Ovary (tissue), 9 donors: ENCODE results near the gene GRK4. TPM values are rescaled to one million over a fixed set of nuclear protein-coding genes. Genes with fewer than 3 reads are reported as not detected.
"Not testable (repeated sequence)": the region's sequence is repeated elsewhere in the genome, so short reads cannot be mapped to it uniquely, and the experiment has no call there.

ENCODE experiments used
- DNase-seq, 5 donors: peaks; one replicate each; pipeline ENCODE4 v3.0.0-alpha.2; 2019 to 2020
- H3K27ac ChIP-seq, 2 donors: fragments of 200-600 bp; one replicate each; pipeline versions ENCODE4 v1.5.1 to v1.8.0; 2019 to 2022
- H3K27me3 ChIP-seq: fragments of 200-600 bp; one replicate; pipeline ENCODE4 v1.8.0; 2022
- H3K36me3 ChIP-seq: fragments of 200-600 bp; sonication (generic); one replicate; pipeline ENCODE4 v1.5.1; 2019
- H3K4me1 ChIP-seq: one replicate; pipeline ENCODE4 v1.8.1; 2013; ENCODE audit warnings: mild to moderate bottlenecking, moderate library complexity; ENCODE audit not compliant: insufficient read depth
- H3K4me3 ChIP-seq: fragments of 200-600 bp; sonication (generic); one replicate; pipeline ENCODE4 v1.5.1; 2017
- H3K9me3 ChIP-seq, 2 donors: fragments of 200-600 bp in 1 of 2; sonication (generic) in 1 of 2; one replicate each; pipeline versions ENCODE4 v1.5.1 to v1.8.1; 2013 to 2019; ENCODE audit warnings: mild to moderate bottlenecking in 1 of 2, moderate library complexity in 1 of 2
- EP300 ChIP-seq: sonication (generic); formaldehyde crosslinking; IDR thresholded peaks from one replicate; pipeline ENCODE4 v1.6.1; 2017; ENCODE audit warnings: antibody characterized with exemption
- POLR2A ChIP-seq: fragments of 450-650 bp; IDR thresholded peaks from one replicate; pipeline ENCODE4 v1.6.1; 2017; ENCODE audit warnings: antibody characterized with exemption, mild to moderate bottlenecking, moderate library complexity
- WGBS, 3 donors: extraction: QIAGEN DNeasy Blood & Tissue Kit in 1 of 3; methylation state at CpG; one replicate each; pipeline versions ENCODE4 v1.1.5 to v1.1.7; 2013 to 2017; 5-methylcytosine and 5-hydroxymethylcytosine counted together
- intact Hi-C, 4 donors: fragments of 100-400 bp; cut with DNase I; formaldehyde crosslinking; loops; one replicate each; pipeline versions ENCODE4 v1.11.0 to v1.15.1; 2022 to 2023
- polyA plus RNA-seq, 2 donors: library from polyadenylated mRNA; stranded (reverse); fragments of 200-250 nt in 1 of 2; fragments of 350-450 nt in 1 of 2; fragmentation: Illumina TruSeq in 1 of 2; extraction: RNeasy Lipid Tissue Mini Kit (QIAGEN cat#74804) in 1 of 2; gene quantifications; one replicate each; pipeline ENCODE4 v1.2.3, GENCODE V29; 2013 to 2014
- total RNA-seq, 7 donors: library from RNA; depleted of rRNA in 2 of 7; stranded (reverse); fragments of >200 nt in 2 of 7; fragmentation: NEBNext Ultra II Directional in 3 of 7; extraction: Animal tissue kit (Norgen Biotek cat#: 25700) in 3 of 7; gene quantifications; one replicate each; pipeline versions ENCODE4 v1.1.0 to v1.2.4, GENCODE V29; 2016 to 2023
- TF ChIP-seq, protein P1 (sequence below), 3 donors: fragments of 450-650 bp in 2 of 3; fragments of 200-600 bp in 1 of 3; IDR thresholded peaks; one replicate each; pipeline versions ENCODE4 v1.5.1 to v1.8.0; 2016 to 2022; ENCODE audit warnings: antibody characterized with exemption in 3 of 3, mild to moderate bottlenecking in 1 of 3
- donor health status: DM: no; HTN: no; CAD: no; lungs with moderate emphysema.
- donor health status: DM: no; HTN: no; CAD: no.
- donor health status: Bipolar disorder and iron deficiency.
- donor health status: DM: yes; HTN: yes; CAD: no.
- donor health status: DM: no; HTN: no; CAD: no.
- donor health status: DM: yes; HTN: yes; CAD: no.

Gene GRK4
- total and polyA plus RNA-seq, 9 donors, result 3.3 to 17.6 (median 6.9) TPM

DNA sequence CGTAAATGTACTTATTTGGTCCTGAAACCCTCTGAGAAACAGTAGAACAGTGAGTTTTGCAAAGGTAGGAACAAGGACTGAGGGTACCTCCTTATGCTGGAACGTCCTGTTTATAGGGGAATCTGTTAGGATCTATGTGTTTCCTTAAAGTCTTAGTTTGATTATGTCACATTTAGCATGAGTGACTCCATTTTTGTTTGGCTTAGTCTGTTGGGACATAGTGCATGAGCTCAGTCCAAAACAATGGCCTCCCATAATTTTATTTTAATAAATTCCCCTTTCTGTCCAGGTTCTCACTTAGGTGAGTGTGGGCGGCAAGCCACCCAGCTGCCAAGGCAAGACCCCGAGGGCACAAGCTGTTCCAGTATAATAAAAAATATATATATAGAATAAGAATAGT, 83.3 kb downstream of the GRK4 start:
- H3K9me3 ChIP-seq, result no peaks in the 10 kb centered on the region
- H3K27ac ChIP-seq, result no peak overlapping the region
- no peaks in the 10 kb centered on the region for H3K36me3 ChIP-seq
- no peak for DNase-seq
- TF ChIP-seq EP300, result no peak
- TF ChIP-seq POLR2A, result no peak
- TF ChIP-seq, protein P1, sequence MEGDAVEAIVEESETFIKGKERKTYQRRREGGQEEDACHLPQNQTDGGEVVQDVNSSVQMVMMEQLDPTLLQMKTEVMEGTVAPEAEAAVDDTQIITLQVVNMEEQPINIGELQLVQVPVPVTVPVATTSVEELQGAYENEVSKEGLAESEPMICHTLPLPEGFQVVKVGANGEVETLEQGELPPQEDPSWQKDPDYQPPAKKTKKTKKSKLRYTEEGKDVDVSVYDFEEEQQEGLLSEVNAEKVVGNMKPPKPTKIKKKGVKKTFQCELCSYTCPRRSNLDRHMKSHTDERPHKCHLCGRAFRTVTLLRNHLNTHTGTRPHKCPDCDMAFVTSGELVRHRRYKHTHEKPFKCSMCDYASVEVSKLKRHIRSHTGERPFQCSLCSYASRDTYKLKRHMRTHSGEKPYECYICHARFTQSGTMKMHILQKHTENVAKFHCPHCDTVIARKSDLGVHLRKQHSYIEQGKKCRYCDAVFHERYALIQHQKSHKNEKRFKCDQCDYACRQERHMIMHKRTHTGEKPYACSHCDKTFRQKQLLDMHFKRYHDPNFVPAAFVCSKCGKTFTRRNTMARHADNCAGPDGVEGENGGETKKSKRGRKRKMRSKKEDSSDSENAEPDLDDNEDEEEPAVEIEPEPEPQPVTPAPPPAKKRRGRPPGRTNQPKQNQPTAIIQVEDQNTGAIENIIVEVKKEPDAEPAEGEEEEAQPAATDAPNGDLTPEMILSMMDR (IDR thresholded peaks at IDR 0.05), result no peak
- no peaks in the 10 kb centered on the region for H3K27me3 ChIP-seq
- intact Hi-C loops, result no loop called here
- H3K4me1 ChIP-seq, result no peaks in the 10 kb centered on the region
- 79 to 83% (median 80%) methylated on average over 4 of the region's 4 CpGs for WGBS, 3 donors
- no peak overlapping the region for H3K4me3 ChIP-seq

DNA sequence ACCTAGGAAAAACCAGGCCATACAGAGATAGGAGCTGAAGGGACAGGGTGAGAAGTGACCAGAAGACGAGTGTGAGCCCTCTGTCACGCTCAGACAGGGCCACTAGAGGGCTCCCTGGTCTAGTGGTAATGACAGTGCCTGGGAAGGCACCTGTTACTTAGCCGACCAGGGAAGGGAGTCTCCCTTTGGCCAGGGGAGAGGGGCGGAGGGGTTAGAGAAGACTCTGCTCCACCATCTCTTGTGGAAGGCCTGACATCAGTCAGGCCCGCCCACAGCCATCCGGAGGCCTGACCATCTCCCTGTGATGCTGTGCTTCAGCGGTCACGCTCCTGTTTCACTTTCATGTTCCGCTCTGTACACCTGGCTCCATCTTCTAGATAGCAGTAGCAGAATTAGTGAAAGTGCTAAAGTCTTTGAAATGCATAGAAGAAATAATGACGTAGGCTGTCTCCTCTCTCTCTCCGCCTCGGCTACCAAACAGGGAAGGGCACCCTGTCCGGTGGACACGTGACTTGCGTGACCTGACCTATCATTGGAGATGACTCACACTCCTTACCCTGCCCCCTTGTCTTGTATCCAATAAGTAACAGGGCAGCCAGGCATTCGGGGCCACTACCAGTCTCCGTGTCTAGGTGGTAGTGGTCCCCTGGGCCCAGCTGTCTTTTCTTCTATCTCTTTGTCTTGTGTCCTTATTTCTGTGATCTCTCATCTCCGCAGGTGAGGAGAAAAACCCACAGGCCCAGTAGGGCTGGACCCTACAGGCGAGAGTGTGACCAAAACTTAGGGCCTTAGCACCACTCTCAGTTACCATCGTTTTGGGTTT, 84.3 kb downstream of the GRK4 start:
- TF ChIP-seq, protein P1 (IDR thresholded peaks at IDR 0.05), result peak; percentile 23 to 53 (median 39)
- no peak for TF ChIP-seq POLR2A
- H3K27me3 ChIP-seq, result no peaks in the 10 kb centered on the region
- no peak overlapping the region for H3K4me3 ChIP-seq
- DNase-seq, result peak; percentile 43 to 69 (median 66)
- intact Hi-C loops, result no loop called here
- no peaks in the 10 kb centered on the region for H3K4me1 ChIP-seq
- no peaks in the 10 kb centered on the region for H3K36me3 ChIP-seq
- no peaks in the 10 kb centered on the region for H3K9me3 ChIP-seq
- H3K27ac ChIP-seq, result no peak overlapping the region
- 54 to 60% (median 58%) methylated on average over 20 of the region's 20 CpGs for WGBS, 3 donors

DNA sequence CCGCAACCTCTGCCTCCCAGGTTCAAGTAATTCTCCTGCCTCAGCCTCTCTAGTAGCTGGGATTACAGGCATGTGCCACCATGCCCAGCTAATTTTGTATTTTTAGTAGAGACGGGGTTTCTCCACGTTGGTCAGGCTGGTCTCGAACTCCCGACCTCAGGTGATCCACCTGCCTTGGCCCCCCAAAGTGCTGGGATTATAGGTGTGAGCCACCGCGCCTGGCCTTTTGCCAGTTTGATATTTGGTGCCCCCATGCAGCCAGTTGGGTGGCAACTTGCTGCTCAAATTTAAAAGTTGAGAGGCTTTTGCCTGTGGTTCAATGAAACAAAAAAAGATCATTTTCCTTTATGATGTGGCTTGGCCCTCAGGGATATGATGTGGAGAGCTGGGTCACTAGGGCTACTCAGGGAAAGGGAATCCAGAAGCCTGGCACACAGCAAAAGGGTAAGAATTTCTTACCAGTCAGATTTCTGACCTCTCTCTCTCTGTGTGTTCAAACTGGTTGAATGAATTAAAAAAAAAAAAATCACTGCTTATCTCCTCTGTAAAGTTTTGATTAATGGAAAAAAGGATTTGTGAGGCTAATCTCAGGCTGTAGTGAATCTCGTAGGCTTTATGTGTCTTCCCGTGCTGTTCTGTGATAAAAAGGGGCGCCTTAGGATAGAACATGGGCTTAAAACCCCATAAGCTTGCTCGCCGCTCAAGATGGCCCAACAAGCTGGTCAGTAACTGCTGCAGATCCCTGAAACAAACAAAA, 87.9 kb downstream of the GRK4 start:
- H3K4me1 ChIP-seq, DNase-seq, H3K27ac ChIP-seq, H3K9me3 ChIP-seq, H3K36me3 ChIP-seq, H3K27me3 ChIP-seq, intact Hi-C loops, H3K4me3 ChIP-seq: not testable (repeated sequence)
- WGBS, 3 donors, result 81 to 85% (median 83%) methylated on average over 12 of the region's 12 CpGs

DNA sequence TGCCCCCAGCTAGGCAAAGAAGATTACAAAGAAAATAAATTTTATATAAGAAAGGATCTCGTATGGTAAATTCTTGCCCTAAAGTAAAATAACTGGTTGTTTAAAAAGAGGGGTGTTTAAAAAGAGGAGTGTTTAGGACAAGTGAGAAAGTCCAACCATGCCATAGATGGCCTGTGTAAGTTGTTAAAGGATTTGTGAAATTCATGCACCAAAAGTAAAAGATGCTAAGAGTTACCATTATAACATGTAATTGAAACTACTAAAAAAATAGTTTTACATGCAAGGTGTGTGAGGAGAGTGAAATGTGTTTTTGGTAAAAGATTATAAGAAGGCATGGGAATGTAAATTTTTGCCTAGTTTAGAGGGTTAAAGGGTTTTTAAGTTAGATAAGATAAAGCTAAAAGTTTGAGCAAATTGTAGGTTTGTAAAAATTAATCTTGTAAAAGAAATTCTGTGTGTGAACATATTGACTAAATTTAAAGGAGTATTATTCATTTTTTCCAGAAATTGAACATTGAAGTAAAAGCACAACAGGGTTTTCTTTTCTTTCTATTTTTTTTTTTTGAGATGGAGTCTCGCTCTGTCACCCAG, 90.9 kb downstream of the GRK4 start:
- no peak for TF ChIP-seq POLR2A
- TF ChIP-seq, protein P1 (IDR thresholded peaks at IDR 0.05), result no peak
- no peak for TF ChIP-seq EP300
- Histone ChIP-seq H3K36me3 (no peaks in the 10 kb centered on the region), H3K4me1 (no peaks in the 10 kb centered on the region), H3K9me3 (no peaks in the 10 kb centered on the region), H3K27me3 (no peaks in the 10 kb centered on the region), H3K27ac (no peak overlapping the region), H3K4me3 (no peak overlapping the region)
- no peak for DNase-seq
- intact Hi-C loops, result no loop called here
- WGBS, 3 donors, result 89 to 98% (median 95%) methylated on average over 2 of the region's 2 CpGs
